HG03280 (cell line): ENCODE measurements around the gene GFRA1.
"Not testable (repeated sequence)": the region's sequence is repeated elsewhere in the genome, so short reads cannot be mapped to it uniquely, and the experiment has no call there.

Source experiments
- ATAC-seq: cut with Tn5 transposase; IDR thresholded peaks from one replicate; pipeline ENCODE4 v1.9.1; 2021; ENCODE audit warnings: mild to moderate bottlenecking, moderate library complexity; ENCODE audit not compliant: unreplicated experiment

GFRA1 gene

GRCh38 chr10:116043861-116044260 lies 229.1 kb downstream of the GFRA1 start:
- ATAC-seq = no peak

GRCh38 chr10:116043304-116043703 lies 229.7 kb downstream of the GFRA1 start:
- ATAC-seq = no peak

- no peak for ATAC-seq
These were observed 231.1 kb downstream of the GFRA1 start for GRCh38 chr10:116041948-116042347.

- no peak for ATAC-seq
These were observed 233.4 kb downstream of the GFRA1 start for GRCh38 chr10:116039612-116040011.

GRCh38 chr10:116038259-116038658 lies 234.7 kb downstream of the GFRA1 start:
- ATAC-seq = no peak

- not testable (repeated sequence) for ATAC-seq
These were observed 237.6 kb downstream of the GFRA1 start for GRCh38 chr10:116035406-116035805.

GRCh38 chr10:116030576-116030975 lies 242.4 kb downstream of the GFRA1 start:
- no peak for ATAC-seq

GRCh38 chr10:116029826-116030225 lies 243.2 kb downstream of the GFRA1 start:
- no peak for ATAC-seq

- ATAC-seq = no peak
These were observed 245.7 kb downstream of the GFRA1 start for GRCh38 chr10:116027355-116027754.

- ATAC-seq = no peak
These were observed 246.3 kb downstream of the GFRA1 start for GRCh38 chr10:116026725-116027124.

GRCh38 chr10:116026315-116026714 lies 246.7 kb downstream of the GFRA1 start:
- no peak for ATAC-seq

GRCh38 chr10:116024271-116024878 lies 248.6 kb downstream of the GFRA1 start:
- ATAC-seq = no peak

GRCh38 chr10:116017405-116017804 lies 255.6 kb downstream of the GFRA1 start:
- ATAC-seq = no peak

- ATAC-seq = no peak
These were observed 257.2 kb downstream of the GFRA1 start for GRCh38 chr10:116015583-116016333.

GRCh38 chr10:116014871-116015582 lies 258.0 kb downstream of the GFRA1 start:
- no peak for ATAC-seq

GRCh38 chr10:116014326-116014725 lies 258.7 kb downstream of the GFRA1 start:
- ATAC-seq = no peak

- ATAC-seq = no peak
These were observed 261.1 kb downstream of the GFRA1 start for GRCh38 chr10:116011929-116012328.

- no peak for ATAC-seq
These were observed 265.6 kb downstream of the GFRA1 start for GRCh38 chr10:116007256-116007891.
